ENCODE data around the gene COX10. TPM values are rescaled to one million over a fixed set of nuclear protein-coding genes. Genes with fewer than 3 reads are reported as not detected.
"Not testable (repeated sequence)": the region's sequence is repeated elsewhere in the genome, so short reads cannot be mapped to it uniquely, and the experiment has no call there.

The COX10 gene
- total RNA-seq, 1 donor from 2014 or later, result 42.4 TPM

- no peak for DNase-seq
These were observed 136.7 kb downstream of the COX10 start for GRCh38 chr17:14205992-14206461.

GRCh38 chr17:14206891-14207290 lies 137.6 kb downstream of the COX10 start:
- DNase-seq, result no peak

GRCh38 chr17:14207791-14208190 lies 138.5 kb downstream of the COX10 start:
- no peak for DNase-seq

- no peak for DNase-seq
These were observed 139.9 kb downstream of the COX10 start for GRCh38 chr17:14209215-14209614.

- DNase-seq, result no peak
These were observed 141.9 kb downstream of the COX10 start for GRCh38 chr17:14211246-14211645.

- DNase-seq, result no peak
These were observed 142.5 kb downstream of the COX10 start for GRCh38 chr17:14211801-14212200.

- DNase-seq, result no peak
These were observed 143.1 kb downstream of the COX10 start for GRCh38 chr17:14212401-14212800.

- DNase-seq, result no peak
These were observed 145.0 kb downstream of the COX10 start for GRCh38 chr17:14214271-14214670.

- DNase-seq, result no peak
These were observed 153.3 kb downstream of the COX10 start for GRCh38 chr17:14222611-14223010.

- no peak for DNase-seq
These were observed 156.1 kb downstream of the COX10 start for GRCh38 chr17:14225254-14225980.

- DNase-seq, result no peak
These were observed 157.7 kb downstream of the COX10 start for GRCh38 chr17:14227052-14227451.

- no peak for DNase-seq
These were observed 159.6 kb downstream of the COX10 start for GRCh38 chr17:14228903-14229302.

GRCh38 chr17:14231187-14231586 lies 161.9 kb downstream of the COX10 start:
- not testable (repeated sequence) for DNase-seq

GRCh38 chr17:14235047-14235446 lies 165.7 kb downstream of the COX10 start:
- not testable (repeated sequence) for DNase-seq

- not testable (repeated sequence) for DNase-seq
These were observed 166.7 kb downstream of the COX10 start for GRCh38 chr17:14236032-14236431.

GRCh38 chr17:14236762-14237161 lies 167.5 kb downstream of the COX10 start, which contains the start of gene CDRT15:
Gene CDRT15, minus strand, starts transcription at chr17:14236862. Its CDS starts 29 bp downstream, at chr17:14236833.
- not testable (repeated sequence) for DNase-seq

GRCh38 chr17:14239271-14239670 lies 170.0 kb downstream of the COX10 start:
- DNase-seq, result not testable (repeated sequence)

- DNase-seq, result no peak
These were observed 175.7 kb downstream of the COX10 start for GRCh38 chr17:14245002-14245401.

GRCh38 chr17:14245629-14246028 lies 176.3 kb downstream of the COX10 start:
- DNase-seq, result no peak

Small RNAs within 50 kb of the gene (small RNA-seq; reads per million reads assigned to genes)
- not detected for gene RF00090 (ENCODE audit: low replicate concordance)

Other genes with a start within 250 kb of the COX10 start
- gene CDRT15, start 167.4 kb downstream of the COX10 start, total RNA-seq, result not detected
- gene HS3ST3B1, start 231.6 kb downstream of the COX10 start, total RNA-seq, result 2.3 TPM